Right ventricle myocardium inferior (tissue), 1 donor: Measurements from ENCODE around the gene STX11. TPM values are rescaled to one million over a fixed set of nuclear protein-coding genes. Genes with fewer than 3 reads are reported as not detected.

ENCODE experiments used
- ATAC-seq: fragments of 200-7000 bp; cut with Tn5 transposase; one replicate; pipeline ENCODE4 v1.9.1; 2020; ENCODE audit warnings: mild to moderate bottlenecking, moderate library complexity
- DNase-seq: peaks from one replicate; pipeline ENCODE4 v3.0.0; 2021; ENCODE audit errors: missing footprints
- intact Hi-C: fragments of 100-400 bp; cut with DNase I; formaldehyde crosslinking; loops from one replicate; pipeline ENCODE4 v1.11.0; 2022
- total RNA-seq: library from RNA; stranded (reverse); fragmentation: NEBNext Ultra II Directional; extraction: Animal tissue kit (Norgen Biotek cat#: 25700); gene quantifications from one replicate; pipeline ENCODE4 v1.2.1, GENCODE V29; 2021
- donor health status: DM: no; HTN: yes; CAD: no; lungs with severe emphysema.

Gene STX11
- total RNA-seq, 1 donor from 2014 or later = 11.1 TPM

- DNase-seq (no peak), ATAC-seq (no peak)
- intact Hi-C loops = no loop called here
Measured at GRCh38 chr6:144193181-144193580, 42.9 kb downstream of the STX11 start.

GRCh38 chr6:144194293-144194810 is 44.0 kb downstream of the STX11 start:
- DNase-seq (no peak), ATAC-seq (no peak)
- intact Hi-C loops = no loop called here

- no peak for DNase-seq
Measured at GRCh38 chr6:144195671-144196270, 45.5 kb downstream of the STX11 start.

GRCh38 chr6:144197919-144198318 is 47.6 kb downstream of the STX11 start:
- DNase-seq (no peak), ATAC-seq (no peak)
- intact Hi-C loops = no loop called here

More at GRCh38 chr6:144195671-144196270, 45.5 kb downstream of the STX11 start:
- no peak for ATAC-seq
- intact Hi-C loops = no loop called here

- no peak for DNase-seq
- no peak for ATAC-seq
- intact Hi-C loops = no loop called here
Measured at GRCh38 chr6:144202879-144203468, 52.7 kb downstream of the STX11 start.

GRCh38 chr6:144211160-144211559 is 60.8 kb downstream of the STX11 start:
- DNase-seq = no peak
- ATAC-seq = no peak
- intact Hi-C loops = no loop called here

GRCh38 chr6:144213315-144213714 is 63.0 kb downstream of the STX11 start:
- DNase-seq = no peak
- intact Hi-C loops = no loop called here
- no peak for ATAC-seq

GRCh38 chr6:144214029-144214428 is 63.7 kb downstream of the STX11 start:
- ATAC-seq = no peak
- no peak for DNase-seq
- intact Hi-C loops = no loop called here

GRCh38 chr6:144214622-144215401 is 64.5 kb downstream of the STX11 start:
- no peak for ATAC-seq
- intact Hi-C loops = loop anchor here (5.0 kb wide), 1 partner anchor 538 kb away; the partner anchor contains the start of gene PHACTR2
- peak; percentile 66 for DNase-seq

- DNase-seq (peak; percentile 66), ATAC-seq (no peak)
- intact Hi-C loops = loop anchor here (5.0 kb wide), 1 partner anchor 538 kb away; the partner anchor contains the start of gene PHACTR2
Measured at GRCh38 chr6:144215402-144215931, 65.2 kb downstream of the STX11 start.

- DNase-seq (peak; percentile 96), ATAC-seq (peak; percentile 94)
- intact Hi-C loops = loop anchor here (1.0 to 5.0 kb wide), 4 partner anchors 65 to 539 kb away; partner anchors contain the start of genes PHACTR2 and UTRN
Measured at GRCh38 chr6:144215932-144216667, 65.8 kb downstream of the STX11 start.

GRCh38 chr6:144216668-144217218 is 66.4 kb downstream of the STX11 start:
- ATAC-seq (peak; percentile 74), DNase-seq (no peak)
- intact Hi-C loops = loop anchor here (1.0 to 5.0 kb wide), 4 partner anchors 65 to 539 kb away; partner anchors contain the start of genes PHACTR2 and UTRN

- intact Hi-C loops = loop anchor here (5.0 kb wide), 1 partner anchor 540 kb away; the partner anchor contains the start of gene PHACTR2
- DNase-seq (no peak), ATAC-seq (no peak)
Measured at GRCh38 chr6:144217264-144217663, 66.9 kb downstream of the STX11 start.

- DNase-seq (no peak), ATAC-seq (no peak)
- intact Hi-C loops = loop anchor here (2.0 to 5.0 kb wide), 2 partner anchors 261 to 540 kb away; partner anchors contain the start of gene PHACTR2
Measured at GRCh38 chr6:144217797-144218196, 67.5 kb downstream of the STX11 start.

- intact Hi-C loops = loop anchor here (2.0 to 5.0 kb wide), 2 partner anchors 260 to 542 kb away; partner anchors contain the start of gene PHACTR2
- ATAC-seq (no peak), DNase-seq (no peak)
Measured at GRCh38 chr6:144219056-144219685, 68.9 kb downstream of the STX11 start.

- ATAC-seq (no peak), DNase-seq (no peak)
- intact Hi-C loops = no loop called here
Measured at GRCh38 chr6:144220031-144220790, 69.9 kb downstream of the STX11 start.

GRCh38 chr6:144223686-144224085 is 73.4 kb downstream of the STX11 start:
- intact Hi-C loops = no loop called here

More at GRCh38 chr6:144223686-144224085, 73.4 kb downstream of the STX11 start:
- DNase-seq (no peak), ATAC-seq (no peak)
